ENCODE results near the gene RBM5.

The RBM5 gene

GRCh38 chr3:50122071-50122470 is 33.4 kb downstream of the RBM5 start:
- no peak for DNase-seq

- no peak for DNase-seq
Observed at GRCh38 chr3:50122661-50123391, 34.1 kb downstream of the RBM5 start.

GRCh38 chr3:50123394-50124051 is 34.8 kb downstream of the RBM5 start:
- DNase-seq: no peak

- DNase-seq: no peak
Observed at GRCh38 chr3:50124052-50124799, 35.5 kb downstream of the RBM5 start.

- DNase-seq: no peak
Observed at GRCh38 chr3:50124800-50125178, 36.1 kb downstream of the RBM5 start.

- DNase-seq: no peak
Observed at GRCh38 chr3:50125541-50126286, 37.0 kb downstream of the RBM5 start.

GRCh38 chr3:50126287-50127211 is 37.8 kb downstream of the RBM5 start:
- DNase-seq: no peak

GRCh38 chr3:50127251-50127691 is 38.6 kb downstream of the RBM5 start:
- DNase-seq: no peak

- DNase-seq: no peak
Observed at GRCh38 chr3:50128001-50128400, 39.3 kb downstream of the RBM5 start.

- no peak for DNase-seq
Observed at GRCh38 chr3:50130436-50130835, 41.7 kb downstream of the RBM5 start.

GRCh38 chr3:50132421-50133282 is 43.9 kb downstream of the RBM5 start:
- no peak for DNase-seq

- no peak for DNase-seq
Observed at GRCh38 chr3:50133283-50133615, 44.5 kb downstream of the RBM5 start.

- no peak for DNase-seq
Observed at GRCh38 chr3:50134367-50134766, 45.6 kb downstream of the RBM5 start.

GRCh38 chr3:50135964-50136363 is 47.2 kb downstream of the RBM5 start:
- DNase-seq: no peak

GRCh38 chr3:50136714-50137405 is 48.1 kb downstream of the RBM5 start:
- no peak for DNase-seq

- no peak for DNase-seq
Observed at GRCh38 chr3:50137531-50137930, 48.8 kb downstream of the RBM5 start.

- DNase-seq: no peak
Observed at GRCh38 chr3:50138266-50139200, 49.8 kb downstream of the RBM5 start.

- no peak for DNase-seq
Observed at GRCh38 chr3:50139308-50139707, 50.6 kb downstream of the RBM5 start.

- DNase-seq: no peak
Observed at GRCh38 chr3:50139718-50140423, 51.2 kb downstream of the RBM5 start.
